K562 (cell line): ENCODE measurements around the gene LSR. TPM values are rescaled to one million over a fixed set of nuclear protein-coding genes. Genes with fewer than 3 reads are reported as not detected.

ENCODE experiments used
- ASH1L ChIP-seq: fragments of 450-650 bp; IDR thresholded peaks from 2 replicates; pipeline ENCODE4 v1.6.1; 2018; ENCODE audit warnings: borderline replicate concordance, mild to moderate bottlenecking, low read depth; ENCODE audit not compliant: partially characterized antibody
- BRF2 ChIP-seq: IDR thresholded peaks from 3 replicates; pipeline ENCODE4 v1.6.1; 2011; ENCODE audit warnings: borderline replicate concordance, mild to moderate bottlenecking; ENCODE audit not compliant: insufficient read length, insufficient read depth
- ETV6 ChIP-seq, 3 experiments: fragments of 150-350 bp in 1 of 3; sonication (generic) in 1 of 3; formaldehyde crosslinking in 1 of 3; IDR thresholded peaks; 2 replicates each; pipeline versions ENCODE4 v1.6.1 to v1.8.0; 2014 to 2022; ENCODE audit warnings: borderline replicate concordance in 2 of 3, low read depth in 2 of 3, antibody characterized with exemption in 1 of 3, low read length in 1 of 3, mild to moderate bottlenecking in 1 of 3, missing genetic modification reagents in 1 of 3
- HDAC3 ChIP-seq: fragments of 450-650 bp; IDR thresholded peaks from 2 replicates; pipeline ENCODE4 v1.6.1; 2018; ENCODE audit warnings: borderline replicate concordance, mild to moderate bottlenecking, moderate library complexity; ENCODE audit not compliant: partially characterized antibody
- HMG20B ChIP-seq: fragments of 250-450 bp; sonication (Bioruptor Pico); IDR thresholded peaks from 2 replicates; pipeline ENCODE4 v1.5.0; 2021; ENCODE audit warnings: mild to moderate bottlenecking
- KAT2B ChIP-seq: IDR thresholded peaks from one replicate; pipeline ENCODE4 v1.6.1; 2012; ENCODE audit warnings: low read depth, mild to moderate bottlenecking, control low read depth, inconsistent platforms, low read length, moderate library complexity
- OTX1 ChIP-seq: fragments of 450-650 bp; formaldehyde crosslinking; IDR thresholded peaks from 2 replicates; pipeline ENCODE4 v1.4.0; 2022; ENCODE audit warnings: mild to moderate bottlenecking
- PKNOX1 ChIP-seq: fragments of 450-650 bp; IDR thresholded peaks from 2 replicates; pipeline ENCODE4 v1.6.1; 2016
- PTRF ChIP-seq: fragments of 450-650 bp; IDR thresholded peaks from 2 replicates; pipeline ENCODE4 v1.6.1; 2016; ENCODE audit warnings: mild to moderate bottlenecking, missing genetic modification characterization, missing compliant biosample characterization
- SPI1 ChIP-seq: IDR thresholded peaks from 2 replicates; pipeline ENCODE4 v1.6.1; 2011; ENCODE audit warnings: low read depth, low read length, control low read depth, borderline replicate concordance
- SRSF1 ChIP-seq: fragments of 200-400 bp; formaldehyde crosslinking; IDR thresholded peaks from 2 replicates; pipeline ENCODE4 v1.6.1; 2017; ENCODE audit warnings: mild to moderate bottlenecking, low read depth, low read length, moderate library complexity
- TCF7 ChIP-seq: sonication (generic); IDR thresholded peaks from 2 replicates; pipeline ENCODE4 v1.6.1; 2016; ENCODE audit warnings: antibody characterized with exemption, borderline replicate concordance
- ZBTB11 ChIP-seq, 3 experiments: fragments of 200-800 bp in 1 of 3; fragments of 250-450 bp in 1 of 3; fragments of 450-650 bp in 1 of 3; sonication (Bioruptor Pico) in 1 of 3; sonication (Bioruptor generic) in 1 of 3; formaldehyde crosslinking in 1 of 3; IDR thresholded peaks; 2 replicates each; pipeline versions ENCODE4 v1.6.1 to v1.8.0; 2016 to 2022; ENCODE audit warnings: mild to moderate bottlenecking in 2 of 3, missing genetic modification characterization in 2 of 3, missing compliant biosample characterization in 1 of 3, moderate library complexity in 1 of 3
- ZNF146 ChIP-seq: IDR thresholded peaks from one replicate; pipeline ENCODE4 v1.6.1; 2018; ENCODE audit warnings: missing compliant biosample characterization; ENCODE audit not compliant: unreplicated experiment
- ZNF24 ChIP-seq: fragments of 450-650 bp; IDR thresholded peaks from 2 replicates; pipeline ENCODE4 v1.6.1; 2016
- polyA plus RNA-seq, 8 experiments: library from polyadenylated mRNA; depleted of rRNA in 4 of 8; stranded (reverse) in 5 of 8; unstranded in 3 of 8; fragments of >200 nt; fragmentation: Nextera tagmentation in 2 of 8; fragmentation: Illumina TruSeq in 1 of 8; extraction: Ambion mirVana in 2 of 8; extraction: Trizol in 1 of 8; gene quantifications; 2 replicates each; pipeline versions ENCODE4 v1.2.1 to v1.2.3, GENCODE V29; 2011 to 2014; ENCODE audit warnings: inconsistent platforms in 1 of 8, missing spikeins in 1 of 8
- total RNA-seq, 7 experiments: library from RNA; depleted of rRNA in 6 of 7; stranded (reverse); fragments of >200 nt in 6 of 7; fragmentation: Illumina TruSeq in 2 of 7; extraction: Trizol in 2 of 7; gene quantifications; 2 replicates each; pipeline versions ENCODE4 v1.2.1 to v1.2.3, GENCODE V29; 2011 to 2021; ENCODE audit warnings: low replicate concordance in 1 of 7
- TF ChIP-seq, protein P1 (sequence below): fragments of 450-650 bp; IDR thresholded peaks from 2 replicates; pipeline ENCODE4 v1.6.1; 2014; ENCODE audit warnings: low read depth, mild to moderate bottlenecking, moderate library complexity, borderline replicate concordance
- TF ChIP-seq, protein P2 (sequence below): fragments of 450-650 bp; conservative IDR thresholded peaks from 2 replicates; pipeline ENCODE4 v1.6.1; 2016; ENCODE audit warnings: missing genetic modification characterization, low read depth, mild to moderate bottlenecking, control low read depth, missing compliant biosample characterization

The LSR gene
- total and polyA plus RNA-seq, 9 of the 15 experiments (the other 6 are each of a cell fraction or from before 2014, with no cell fraction given): 0.44 to 87.9 (median 28.0) TPM

DNA sequence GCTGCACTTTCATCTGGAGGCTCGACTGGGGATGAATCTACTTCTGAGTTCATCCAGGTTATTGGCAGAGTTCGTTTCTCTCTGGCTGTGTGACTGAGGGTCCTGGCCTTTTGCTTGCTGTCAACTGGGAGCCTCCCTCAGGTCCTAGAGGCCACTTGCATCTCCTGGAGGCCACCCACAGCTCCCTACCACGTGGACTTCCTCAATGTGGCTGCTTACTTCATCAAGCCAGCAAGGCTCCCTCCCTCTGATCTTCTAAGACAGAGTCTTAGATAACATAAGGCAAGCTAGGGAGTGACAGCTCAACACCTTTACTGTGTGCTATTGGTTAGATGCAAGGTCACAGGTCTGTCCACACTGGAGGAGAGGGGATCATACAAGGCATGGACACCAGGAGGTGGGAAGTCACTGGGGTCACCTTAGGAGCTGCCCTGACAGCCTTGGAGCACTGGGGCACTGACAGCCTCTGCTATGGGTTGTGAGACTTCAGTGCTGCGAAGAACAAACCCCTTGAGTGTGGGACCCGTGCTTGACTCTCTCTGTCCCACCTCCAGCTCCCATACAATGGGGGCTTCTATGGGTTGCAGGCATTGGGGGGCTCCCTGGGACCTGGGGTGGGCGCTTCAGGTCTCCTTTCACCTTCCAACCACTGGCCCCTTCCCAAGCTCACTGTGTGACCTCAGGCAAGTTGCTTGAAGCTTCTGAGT lies 25.6 kb upstream of the LSR start (continued):
- TF ChIP-seq TCF7 (no peak), KAT2B (no peak), ZBTB11 (CRISPR knock-in tag; IDR thresholded peaks at IDR 0.05) (no peak), PKNOX1 (peak; percentile 56; the same call in 1 of the 2 replicates), ZNF146 (CRISPR knock-in tag) (no peak), HMG20B (no peak), SRSF1 (no peak), ETV6 (IDR thresholded peaks at IDR 0.05; ENCODE audit: borderline replicate concordance in 1 of 2, low read depth in 2 of 2, low read length in 1 of 2) (no peak), ETV6 (CRISPR knock-in tag; IDR thresholded peaks at IDR 0.05; ENCODE audit: borderline replicate concordance) (no peak), PTRF (tag) (no peak), ZNF24 (no peak), SPI1 (peak; percentile 29; the same call in 1 of the 2 replicates), ASH1L (no peak), OTX1 (CRISPR knock-in tag) (no peak), BRF2 (no peak), HDAC3 (no peak)
- TF ChIP-seq, protein P1, sequence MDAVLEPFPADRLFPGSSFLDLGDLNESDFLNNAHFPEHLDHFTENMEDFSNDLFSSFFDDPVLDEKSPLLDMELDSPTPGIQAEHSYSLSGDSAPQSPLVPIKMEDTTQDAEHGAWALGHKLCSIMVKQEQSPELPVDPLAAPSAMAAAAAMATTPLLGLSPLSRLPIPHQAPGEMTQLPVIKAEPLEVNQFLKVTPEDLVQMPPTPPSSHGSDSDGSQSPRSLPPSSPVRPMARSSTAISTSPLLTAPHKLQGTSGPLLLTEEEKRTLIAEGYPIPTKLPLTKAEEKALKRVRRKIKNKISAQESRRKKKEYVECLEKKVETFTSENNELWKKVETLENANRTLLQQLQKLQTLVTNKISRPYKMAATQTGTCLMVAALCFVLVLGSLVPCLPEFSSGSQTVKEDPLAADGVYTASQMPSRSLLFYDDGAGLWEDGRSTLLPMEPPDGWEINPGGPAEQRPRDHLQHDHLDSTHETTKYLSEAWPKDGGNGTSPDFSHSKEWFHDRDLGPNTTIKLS: 0 out of 2 replicates have a peak, but pooled peaks have one; percentile 24
- TF ChIP-seq, protein P2, sequence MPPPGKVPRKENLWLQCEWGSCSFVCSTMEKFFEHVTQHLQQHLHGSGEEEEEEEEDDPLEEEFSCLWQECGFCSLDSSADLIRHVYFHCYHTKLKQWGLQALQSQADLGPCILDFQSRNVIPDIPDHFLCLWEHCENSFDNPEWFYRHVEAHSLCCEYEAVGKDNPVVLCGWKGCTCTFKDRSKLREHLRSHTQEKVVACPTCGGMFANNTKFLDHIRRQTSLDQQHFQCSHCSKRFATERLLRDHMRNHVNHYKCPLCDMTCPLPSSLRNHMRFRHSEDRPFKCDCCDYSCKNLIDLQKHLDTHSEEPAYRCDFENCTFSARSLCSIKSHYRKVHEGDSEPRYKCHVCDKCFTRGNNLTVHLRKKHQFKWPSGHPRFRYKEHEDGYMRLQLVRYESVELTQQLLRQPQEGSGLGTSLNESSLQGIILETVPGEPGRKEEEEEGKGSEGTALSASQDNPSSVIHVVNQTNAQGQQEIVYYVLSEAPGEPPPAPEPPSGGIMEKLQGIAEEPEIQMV (tag): no peak
